ENCODE measurements around the gene LRRN2. TPM values are rescaled to one million over a fixed set of nuclear protein-coding genes. Genes with fewer than 3 reads are reported as not detected.

The LRRN2 gene
- total and polyA plus RNA-seq, 2 of the 8 experiments (the other 6 are each of a cell fraction or from before 2014, with no cell fraction given), result 1.8 to 2.3 TPM

- no peak for TF ChIP-seq CHD7 (IDR thresholded peaks at IDR 0.05; ENCODE audit: insufficient replicate concordance, low read length)
- TF ChIP-seq TAF7 (optimal IDR thresholded peaks at IDR 0.05; ENCODE audit: borderline replicate concordance, low read depth, low read length), result no peak
- no peak for TF ChIP-seq RBBP5 (IDR thresholded peaks at IDR 0.05; ENCODE audit: borderline replicate concordance, low read depth, low read length)
- 0 out of 4 replicates have a peak, but pooled peaks have one; percentile 55 to 69 for TF ChIP-seq SIN3A (conservative IDR thresholded peaks at IDR 0.05 in 1 of 2, IDR thresholded peaks at IDR 0.05 in 1 of 2; ENCODE audit: low read depth in 1 of 2, low read length in 2 of 2)
- no peak for TF ChIP-seq E2F6 (IDR thresholded peaks at IDR 0.05)
These were observed 33.6 kb downstream of the LRRN2 start (continued) for GRCh38 chr1:204651843-204652421.
